DOHH2 (cell line): ENCODE results near the gene TUBB8.
"Not testable (repeated sequence)": the region's sequence is repeated elsewhere in the genome, so short reads cannot be mapped to it uniquely, and the experiment has no call there.

Experiments used
- CTCF ChIP-seq: fragments of 200-600 bp; sonication (generic); IDR thresholded peaks from one replicate; pipeline ENCODE4 v1.5.1; 2014; ENCODE audit warnings: antibody characterized with exemption, mild to moderate bottlenecking, low read depth, low read length; ENCODE audit not compliant: poor library complexity, severe bottlenecking
- EZH2phosphoT487 ChIP-seq: fragments of 200-600 bp; sonication (generic); IDR thresholded peaks from 2 replicates; pipeline ENCODE4 v1.6.1; 2017; ENCODE audit warnings: borderline replicate concordance, mild to moderate bottlenecking, antibody characterized with exemption, low read length, moderate library complexity, mixed read lengths

- not testable (repeated sequence) for TF ChIP-seq CTCF, EZH2phosphoT487
Measured at GRCh38 chr10:12444-13314, 36.4 kb downstream of the TUBB8 start.
